Neuronal stem cell (in vitro differentiated cells): ENCODE data around the gene RAMP3.

ENCODE experiments used
- DNase-seq: peaks from one replicate; pipeline ENCODE4 v3.0.0-alpha.2; 2013; ENCODE audit warnings: low spot score
- H2AFZ ChIP-seq: one replicate; pipeline ENCODE4 v1.6.1; 2013; ENCODE audit warnings: mild to moderate bottlenecking, low read length, inconsistent platforms
- H2AK5ac ChIP-seq: 2 replicates; pipeline ENCODE4 v1.6.1; 2013; ENCODE audit warnings: low read depth, mild to moderate bottlenecking, inconsistent platforms, low read length, moderate library complexity, mixed read lengths
- H2BK120ac ChIP-seq: 2 replicates; pipeline ENCODE4 v1.6.1; 2013; ENCODE audit warnings: low read depth, mild to moderate bottlenecking, inconsistent platforms, low read length, moderate library complexity, mixed read lengths
- H2BK12ac ChIP-seq: one replicate; pipeline ENCODE4 v1.6.1; 2013; ENCODE audit warnings: low read length, inconsistent platforms
- H2BK15ac ChIP-seq: 2 replicates; pipeline ENCODE4 v1.6.1; 2013; ENCODE audit warnings: mild to moderate bottlenecking, low read length, inconsistent platforms, mixed read lengths
- H2BK5ac ChIP-seq: one replicate; pipeline ENCODE4 v1.6.1; 2013; ENCODE audit warnings: inconsistent platforms, mild to moderate bottlenecking, low read length, moderate library complexity
- H3K14ac ChIP-seq: one replicate; pipeline ENCODE4 v1.6.1; 2013; ENCODE audit warnings: low read length, inconsistent platforms
- H3K18ac ChIP-seq: 2 replicates; pipeline ENCODE4 v1.6.1; 2013; ENCODE audit warnings: low read length, inconsistent platforms
- H3K23ac ChIP-seq: 2 replicates; pipeline ENCODE4 v1.6.1; 2013; ENCODE audit warnings: low read depth, mild to moderate bottlenecking, mixed read lengths, low read length, inconsistent platforms; ENCODE audit not compliant: poor library complexity
- H3K27ac ChIP-seq: replicated peaks from 3 replicates; pipeline ENCODE4 v1.5.1; 2013; ENCODE audit warnings: low read length, inconsistent platforms
- H3K27me3 ChIP-seq, 3 experiments: 2 replicates each; pipeline ENCODE4 v1.6.1; 2013; ENCODE audit warnings: low read length in 3 of 3, mild to moderate bottlenecking in 2 of 3, inconsistent platforms in 1 of 3, low read depth in 1 of 3, mixed read lengths in 1 of 3, moderate library complexity in 1 of 3; ENCODE audit not compliant: control insufficient read depth in 3 of 3, insufficient read depth in 3 of 3
- H3K36me3 ChIP-seq, 2 donors: replicated peaks in 1 of 2; 2 replicates each; pipeline ENCODE4 v1.6.1; 2013; ENCODE audit warnings: low read length in 2 of 2; ENCODE audit not compliant: control insufficient read depth in 2 of 2, insufficient read depth in 2 of 2
- H3K4ac ChIP-seq: 2 replicates; pipeline ENCODE4 v1.6.1; 2013; ENCODE audit warnings: inconsistent platforms, mild to moderate bottlenecking, low read length, moderate library complexity
- H3K4me1 ChIP-seq, 2 donors: 1 replicate in 1 of 2; 2 replicates in 1 of 2; pipeline ENCODE4 v1.6.1; 2013; ENCODE audit warnings: low read length in 2 of 2, low read depth in 1 of 2; ENCODE audit not compliant: control insufficient read depth in 2 of 2, insufficient read depth in 1 of 2
- H3K4me2 ChIP-seq: one replicate; pipeline ENCODE4 v1.6.1; 2013; ENCODE audit warnings: mild to moderate bottlenecking, low read length, inconsistent platforms; ENCODE audit not compliant: insufficient read depth, poor library complexity, severe bottlenecking
- H3K4me3 ChIP-seq, 2 donors: 2 replicates each; pipeline ENCODE4 v1.5.1; 2013; ENCODE audit warnings: low read length in 2 of 2, mild to moderate bottlenecking in 2 of 2, inconsistent platforms in 1 of 2, moderate library complexity in 1 of 2
- H3K79me1 ChIP-seq: one replicate; pipeline ENCODE4 v1.6.1; 2013; ENCODE audit warnings: low read depth, mild to moderate bottlenecking, inconsistent platforms, low read length, moderate library complexity
- H3K9ac ChIP-seq: one replicate; pipeline ENCODE4 v1.6.1; 2013; ENCODE audit warnings: mild to moderate bottlenecking, low read depth, low read length, inconsistent platforms; ENCODE audit not compliant: poor library complexity
- H3K9me3 ChIP-seq, 2 donors: replicated peaks in 1 of 2; 2 replicates each; pipeline versions ENCODE3 to v1.6.1; 2013; ENCODE audit warnings: low read length in 2 of 2, mild to moderate bottlenecking in 2 of 2, inconsistent platforms in 1 of 2, low read depth in 1 of 2, mixed read lengths in 1 of 2, moderate library complexity in 1 of 2; ENCODE audit not compliant: control insufficient read depth in 2 of 2, insufficient read depth in 1 of 2
- H4K8ac ChIP-seq: one replicate; pipeline ENCODE4 v1.6.1; 2013; ENCODE audit warnings: low read depth, mild to moderate bottlenecking, inconsistent platforms, low read length, moderate library complexity
- H4K91ac ChIP-seq: one replicate; pipeline ENCODE4 v1.6.1; 2013; ENCODE audit warnings: low read length, low read depth, mild to moderate bottlenecking, inconsistent platforms; ENCODE audit not compliant: poor library complexity
- WGBS, 2 donors: extraction: QIAGEN DNeasy Blood & Tissue Kit; methylation state at CpG; one replicate each; pipeline ENCODE4 v1.1.7; 2013; ENCODE audit warnings: missing lambda C conversion rate in 2 of 2, mixed read lengths in 1 of 2; ENCODE audit not compliant: insufficient read length in 2 of 2, insufficient replicate concordance in 1 of 2; ENCODE audit errors: extremely low coverage in 2 of 2; 5-methylcytosine and 5-hydroxymethylcytosine counted together

Gene RAMP3

GRCh38 chr7:45143616-45144015, 14.0 kb upstream of the RAMP3 start:
- Histone ChIP-seq H2BK5ac (no peak overlapping the region), H2AFZ (no peak overlapping the region), H3K14ac (no peak overlapping the region), H3K4me2 (no peak overlapping the region), H3K27me3 (peaks cover 0 to 8% (median 0%) of the 10 kb centered on the region in 3 experiments), H3K4me3 (no peak overlapping the region), H2BK120ac (no peak overlapping the region), H3K9me3 (peaks cover 0 to 1% of the 10 kb centered on the region in 2 donors), H3K23ac (no peak overlapping the region), H2BK15ac (no peak overlapping the region), H4K91ac (no peak overlapping the region), H2BK12ac (no peak overlapping the region), H3K27ac (no peak overlapping the region), H3K9ac (no peak overlapping the region), H3K4me1 (peaks cover 0 to 2% of the 10 kb centered on the region in 2 donors), H3K79me1 (no peaks in the 10 kb centered on the region), H3K36me3 (no peaks in the 10 kb centered on the region), H2AK5ac (no peak overlapping the region), H4K8ac (no peak overlapping the region), H3K4ac (no peak overlapping the region), H3K18ac (no peak overlapping the region)
- DNase-seq, result no peak
- WGBS, 2 donors, result no CpG with 5 or more reads among the region's 4 CpGs

GRCh38 chr7:45145881-45146280, 11.7 kb upstream of the RAMP3 start:
- Histone ChIP-seq H3K9ac (no peak overlapping the region), H3K27ac (no peak overlapping the region), H3K9me3 (peaks cover 0 to 2% of the 10 kb centered on the region in 2 donors), H2AK5ac (no peak overlapping the region), H2AFZ (no peak overlapping the region), H2BK120ac (no peak overlapping the region), H3K4me2 (no peak overlapping the region), H3K18ac (no peak overlapping the region), H2BK15ac (no peak overlapping the region), H4K8ac (no peak overlapping the region), H3K23ac (no peak overlapping the region), H3K4ac (no peak overlapping the region), H2BK12ac (no peak overlapping the region), H3K36me3 (no peaks in the 10 kb centered on the region), H3K79me1 (no peaks in the 10 kb centered on the region), H3K27me3 (peaks cover 0 to 3% (median 0%) of the 10 kb centered on the region in 3 experiments), H2BK5ac (no peak overlapping the region), H3K4me3 (no peak overlapping the region), H3K4me1 (peaks cover 0 to 2% of the 10 kb centered on the region in 2 donors), H4K91ac (no peak overlapping the region), H3K14ac (no peak overlapping the region)
- no CpG with 5 or more reads among the region's 7 CpGs for WGBS, 2 donors
- no peak for DNase-seq

GRCh38 chr7:45146531-45147379, 10.8 kb upstream of the RAMP3 start:
- Histone ChIP-seq H2AFZ (no peak overlapping the region), H4K91ac (no peak overlapping the region), H3K9me3 (peaks cover 0 to 2% of the 10 kb centered on the region in 2 donors), H3K4me2 (no peak overlapping the region), H2BK120ac (no peak overlapping the region), H3K9ac (no peak overlapping the region), H3K27me3 (peaks cover 0 to 5% (median 0%) of the 10 kb centered on the region in 3 experiments), H2BK5ac (no peak overlapping the region), H3K4me3 (no peak overlapping the region), H2BK15ac (no peak overlapping the region), H3K23ac (no peak overlapping the region), H3K14ac (no peak overlapping the region), H3K18ac (no peak overlapping the region), H3K4ac (no peak overlapping the region), H2AK5ac (no peak overlapping the region), H2BK12ac (no peak overlapping the region), H4K8ac (no peak overlapping the region), H3K27ac (no peak overlapping the region), H3K79me1 (no peaks in the 10 kb centered on the region), H3K4me1 (peaks cover 0 to 2% of the 10 kb centered on the region in 2 donors), H3K36me3 (no peaks in the 10 kb centered on the region)
- WGBS, 2 donors, result no CpG with 5 or more reads among the region's 19 CpGs
- DNase-seq, result no peak

GRCh38 chr7:45147858-45148652, 9.5 kb upstream of the RAMP3 start:
- Histone ChIP-seq H3K4me1 (peaks cover 0 to 2% of the 10 kb centered on the region in 2 donors), H3K36me3 (no peaks in the 10 kb centered on the region), H3K23ac (peak overlapping the region; percentile 83), H3K9me3 (peaks cover 0 to 2% of the 10 kb centered on the region in 2 donors), H3K4ac (no peak overlapping the region), H2AK5ac (peak overlapping the region; percentile 39), H3K4me3 (no peak overlapping the region), H2BK15ac (no peak overlapping the region), H3K14ac (no peak overlapping the region), H4K8ac (no peak overlapping the region), H3K18ac (peak overlapping the region; percentile 53), H3K27ac (no peak overlapping the region), H2BK12ac (no peak overlapping the region), H3K9ac (no peak overlapping the region), H3K79me1 (no peaks in the 10 kb centered on the region), H3K4me2 (no peak overlapping the region), H2BK5ac (no peak overlapping the region), H3K27me3 (peaks cover 0 to 5% (median 0%) of the 10 kb centered on the region in 3 experiments), H2AFZ (peak overlapping the region; percentile 29), H2BK120ac (no peak overlapping the region), H4K91ac (no peak overlapping the region)
- no peak for DNase-seq
- WGBS, 2 donors, result no CpG with 5 or more reads among the region's 32 CpGs
